HPDE6-E6E7 (cell line): ENCODE results near the gene TNFSF11.

Experiments used
- DNase-seq: peaks from one replicate; pipeline ENCODE4 v3.0.0; 2011; ENCODE audit warnings: missing footprints; ENCODE audit errors: extremely low spot score

Gene TNFSF11

DNA sequence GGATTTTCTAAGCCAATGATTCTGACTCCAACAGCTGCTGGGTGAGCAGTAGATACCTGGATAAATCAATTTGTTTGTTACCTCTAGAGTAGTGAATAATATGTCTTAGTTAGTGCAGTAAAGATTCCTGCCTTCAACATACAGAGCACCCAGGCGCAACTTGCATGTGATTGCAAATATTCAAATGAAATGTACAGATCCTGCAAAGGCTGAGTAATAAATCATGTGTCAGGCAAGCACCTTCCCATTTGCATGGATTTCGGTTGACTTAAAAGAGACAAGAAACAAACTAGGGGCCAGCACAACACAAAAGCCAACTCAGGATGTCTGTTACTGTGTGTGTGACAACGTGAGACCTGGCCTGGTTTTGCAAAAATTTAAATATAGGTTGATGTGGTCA is 79.7 kb downstream of the TNFSF11 start:
- DNase-seq, result no peak

DNA sequence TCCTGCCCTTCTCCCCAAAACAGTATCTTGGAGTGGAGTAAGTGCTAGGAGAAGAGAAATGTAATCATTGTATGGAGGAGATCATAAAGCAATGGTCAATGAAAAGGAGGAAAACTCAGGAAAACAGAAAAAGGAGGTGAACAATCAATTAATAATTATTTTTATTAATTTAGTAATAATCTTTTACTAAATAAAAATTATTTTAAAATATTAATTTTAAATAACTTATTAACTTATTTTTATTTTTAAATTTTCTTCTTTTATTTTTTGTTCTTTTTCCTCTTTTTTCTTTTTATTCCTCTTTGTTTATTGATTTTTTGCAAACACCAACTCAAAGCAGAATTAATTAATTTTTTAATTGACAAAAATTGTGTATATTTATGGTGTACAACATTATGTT is 80.3 kb downstream of the TNFSF11 start:
- DNase-seq, result no peak

DNA sequence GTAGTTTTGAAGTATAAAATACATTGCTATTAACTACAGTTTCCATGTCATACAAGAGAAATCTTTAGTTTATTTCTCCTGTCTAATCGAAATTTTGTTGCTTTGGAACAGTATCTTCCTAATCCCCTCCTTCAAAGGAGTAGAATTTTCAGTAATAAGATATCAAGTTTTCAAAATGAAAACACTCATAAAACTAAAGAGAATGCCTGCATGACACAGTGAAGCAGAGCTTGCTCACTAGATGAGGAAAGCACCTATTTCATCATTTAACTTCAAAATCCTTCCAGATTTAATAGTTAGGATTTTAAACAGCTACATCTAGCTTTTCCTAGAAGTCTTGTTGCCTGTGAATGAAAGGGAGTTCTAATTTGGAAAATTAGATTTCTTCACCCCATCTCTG is 80.8 kb downstream of the TNFSF11 start:
- DNase-seq, result no peak

DNA sequence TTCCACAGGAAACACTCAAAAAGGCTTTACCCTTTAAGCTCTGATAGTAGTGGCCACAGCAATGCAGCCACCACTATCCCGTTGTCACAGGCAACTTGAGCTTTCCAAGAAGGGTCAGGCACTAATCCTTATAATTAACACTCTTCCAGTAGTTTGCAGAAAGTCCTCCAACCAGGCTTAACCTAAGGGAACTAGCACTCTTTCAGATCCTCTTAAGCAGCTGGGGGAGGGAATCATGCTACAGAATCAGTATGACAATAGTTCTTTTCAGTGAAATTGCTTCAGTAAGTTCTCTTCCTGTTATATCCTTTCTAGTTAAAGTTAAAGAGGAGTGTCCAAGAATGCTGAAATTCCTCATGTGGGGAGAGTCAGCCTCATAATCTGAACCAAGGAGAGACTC is 82.2 kb downstream of the TNFSF11 start:
- DNase-seq, result no peak

DNA sequence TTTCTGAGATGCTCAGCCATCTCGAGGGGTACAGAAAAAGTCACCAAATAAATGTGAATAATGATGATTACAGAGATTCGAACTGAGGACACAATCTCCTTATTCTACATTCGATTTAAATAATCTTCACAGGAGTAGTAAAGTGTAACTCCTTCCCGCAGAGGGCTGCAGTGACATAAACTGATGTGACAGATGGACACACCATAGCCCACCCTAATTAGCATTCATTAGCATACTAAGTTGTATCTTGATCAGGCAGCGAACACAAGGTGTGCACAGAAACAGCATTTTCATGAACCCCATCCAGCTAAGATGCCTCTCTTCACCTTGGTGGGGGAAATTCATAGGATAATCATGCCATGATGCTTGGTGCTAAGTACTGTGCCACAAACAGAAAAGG is 83.0 kb downstream of the TNFSF11 start:
- DNase-seq, result no peak
